PC-9 (cell line): ENCODE measurements around the gene TPK1.

Source experiments
- CTCF ChIP-seq: fragments of 200-600 bp; sonication (generic); conservative IDR thresholded peaks from 2 replicates; pipeline ENCODE4 v1.6.1; 2017; ENCODE audit warnings: mixed run types, antibody characterized with exemption, mild to moderate bottlenecking, moderate library complexity
- EZH2 ChIP-seq: fragments of 200-600 bp; sonication (generic); IDR thresholded peaks from 2 replicates; pipeline ENCODE4 v1.8.0; 2017; ENCODE audit warnings: antibody characterized with exemption, low read depth

- TF ChIP-seq EZH2, result no peak
- TF ChIP-seq CTCF, result no peak
These were observed 15.3 kb downstream of the TPK1 start for GRCh38 chr7:144820552-144820951.
